ENCODE results near the gene KCNH1.

DNA sequence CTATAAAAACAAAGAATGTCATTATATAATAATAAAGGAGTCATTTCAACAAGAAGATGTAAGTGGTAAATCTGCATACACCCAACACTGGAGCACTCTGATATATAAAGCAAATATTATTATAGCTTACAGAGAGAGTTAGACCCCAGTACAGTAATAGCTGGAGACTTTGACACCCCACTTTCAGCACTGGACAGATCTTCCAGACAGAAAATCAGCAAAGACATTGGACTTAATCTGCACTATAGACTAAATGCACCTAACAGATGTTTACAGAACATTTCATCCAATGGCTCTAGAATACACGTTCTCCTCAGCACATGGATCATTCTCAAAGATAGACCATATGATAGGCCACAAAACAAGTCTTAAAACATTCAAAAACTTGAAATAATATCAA is 20.0 kb upstream of the KCNH1 start:
- TF ChIP-seq, protein P1, sequence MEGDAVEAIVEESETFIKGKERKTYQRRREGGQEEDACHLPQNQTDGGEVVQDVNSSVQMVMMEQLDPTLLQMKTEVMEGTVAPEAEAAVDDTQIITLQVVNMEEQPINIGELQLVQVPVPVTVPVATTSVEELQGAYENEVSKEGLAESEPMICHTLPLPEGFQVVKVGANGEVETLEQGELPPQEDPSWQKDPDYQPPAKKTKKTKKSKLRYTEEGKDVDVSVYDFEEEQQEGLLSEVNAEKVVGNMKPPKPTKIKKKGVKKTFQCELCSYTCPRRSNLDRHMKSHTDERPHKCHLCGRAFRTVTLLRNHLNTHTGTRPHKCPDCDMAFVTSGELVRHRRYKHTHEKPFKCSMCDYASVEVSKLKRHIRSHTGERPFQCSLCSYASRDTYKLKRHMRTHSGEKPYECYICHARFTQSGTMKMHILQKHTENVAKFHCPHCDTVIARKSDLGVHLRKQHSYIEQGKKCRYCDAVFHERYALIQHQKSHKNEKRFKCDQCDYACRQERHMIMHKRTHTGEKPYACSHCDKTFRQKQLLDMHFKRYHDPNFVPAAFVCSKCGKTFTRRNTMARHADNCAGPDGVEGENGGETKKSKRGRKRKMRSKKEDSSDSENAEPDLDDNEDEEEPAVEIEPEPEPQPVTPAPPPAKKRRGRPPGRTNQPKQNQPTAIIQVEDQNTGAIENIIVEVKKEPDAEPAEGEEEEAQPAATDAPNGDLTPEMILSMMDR (IDR thresholded peaks at IDR 0.05) = no peak
- TF ChIP-seq POLR2A (IDR thresholded peaks at IDR 0.05) = no peak

All from testis (tissue), 2 donors.